ENCODE results near the gene ARHGEF7. TPM values are rescaled to one million over a fixed set of nuclear protein-coding genes. Genes with fewer than 3 reads are reported as not detected.

Gene ARHGEF7
- total RNA-seq, 4 donors from 2014 or later: 11.5 to 57.2 (median 36.5) TPM

- intact Hi-C loops (cut with DNase I): no loop called here
- no peaks in the 10 kb centered on the region for H3K4me1 ChIP-seq
- no peaks in the 10 kb centered on the region for H3K9me3 ChIP-seq
- peaks cover 5 to 98% (median 12%) of the 10 kb centered on the region in 3 donors for H3K36me3 ChIP-seq
- H3K4me3 ChIP-seq: no peak overlapping the region
- 90 to 96% methylated on average over 9 of the region's 9 CpGs for WGBS, 2 donors
- DNase-seq: no peak
- TF ChIP-seq CTCF (IDR thresholded peaks at IDR 0.05) (no peak), POLR2A (IDR thresholded peaks at IDR 0.05) (no peak)
- H3K27me3 ChIP-seq: no peaks in the 10 kb centered on the region
- H3K27ac ChIP-seq: no peak overlapping the region
Measured at GRCh38 chr13:111295886-111296285, 180.8 kb downstream of the ARHGEF7 start.

GRCh38 chr13:111296417-111296816, 181.3 kb downstream of the ARHGEF7 start:
- Histone ChIP-seq H3K9me3 (no peaks in the 10 kb centered on the region), H3K27me3 (no peaks in the 10 kb centered on the region), H3K36me3 (peaks cover 5 to 98% (median 8%) of the 10 kb centered on the region in 3 donors), H3K4me3 (no peak overlapping the region), H3K27ac (no peak overlapping the region), H3K4me1 (no peaks in the 10 kb centered on the region)
- no peak for DNase-seq
- TF ChIP-seq POLR2A (IDR thresholded peaks at IDR 0.05) (no peak), CTCF (IDR thresholded peaks at IDR 0.05) (no peak)
- 69 to 73% methylated on average over 5 to 6 of the region's 6 CpGs for WGBS, 2 donors
- intact Hi-C loops (cut with DNase I): no loop called here

- H3K27ac ChIP-seq: no peak overlapping the region
- H3K9me3 ChIP-seq: no peaks in the 10 kb centered on the region
- H3K27me3 ChIP-seq: no peaks in the 10 kb centered on the region
- intact Hi-C loops (cut with DNase I): no loop called here
- TF ChIP-seq CTCF (IDR thresholded peaks at IDR 0.05) (no peak), POLR2A (IDR thresholded peaks at IDR 0.05) (no peak)
- peaks cover 6 to 98% (median 26%) of the 10 kb centered on the region in 3 donors for H3K36me3 ChIP-seq
- 85 to 92% methylated on average over 8 to 12 of the region's 13 CpGs for WGBS, 2 donors
- H3K4me3 ChIP-seq: no peak overlapping the region
- no peak for DNase-seq
- H3K4me1 ChIP-seq: peaks cover 0 to 13% (median 0%) of the 10 kb centered on the region in 3 donors
Measured at GRCh38 chr13:111298214-111298975, 183.3 kb downstream of the ARHGEF7 start.

DNA sequence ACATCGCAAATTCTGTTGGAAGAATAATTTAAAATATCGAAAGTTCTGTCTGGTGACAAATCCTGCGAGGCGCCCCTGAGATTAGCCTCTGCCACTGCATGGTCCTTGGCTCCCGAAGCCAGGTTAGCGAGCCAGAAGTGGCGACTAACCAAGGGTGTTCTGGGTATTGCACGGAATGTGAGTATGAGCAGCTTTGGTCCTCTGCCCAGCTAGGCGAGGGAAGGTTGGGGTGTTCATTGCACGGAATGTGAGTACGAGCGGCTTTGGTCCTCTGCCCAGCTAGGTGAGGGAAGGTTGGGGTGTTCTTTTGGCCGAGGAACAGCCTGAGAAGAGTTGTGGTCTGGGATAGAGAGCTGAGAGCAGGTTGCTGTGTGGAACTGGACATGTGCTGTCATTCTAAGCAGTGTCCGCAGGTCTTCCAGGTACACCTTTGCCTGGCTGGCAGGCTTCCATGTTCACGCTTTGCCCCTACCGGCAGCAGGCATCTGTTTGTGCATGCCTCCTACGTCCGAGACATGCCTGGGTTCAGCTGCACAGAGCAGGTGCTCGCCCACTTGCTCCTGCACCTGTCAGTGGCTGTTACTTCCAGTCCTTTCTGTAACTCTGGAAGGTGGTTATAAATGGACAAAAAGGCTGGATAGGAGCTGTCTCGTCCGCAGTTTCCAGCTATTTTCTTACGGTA, 187.1 kb downstream of the ARHGEF7 start:
- DNase-seq: no peak
- Histone ChIP-seq H3K27ac (no peak overlapping the region), H3K4me3 (no peak overlapping the region), H3K36me3 (peaks cover 14 to 98% (median 46%) of the 10 kb centered on the region in 3 donors), H3K9me3 (no peaks in the 10 kb centered on the region), H3K4me1 (peaks cover 0 to 13% (median 0%) of the 10 kb centered on the region in 3 donors), H3K27me3 (no peaks in the 10 kb centered on the region)
- WGBS, 2 donors: 54 to 80% methylated on average over 12 to 22 of the region's 22 CpGs
- intact Hi-C loops (cut with DNase I): no loop called here
- no peak for TF ChIP-seq POLR2A (IDR thresholded peaks at IDR 0.05)
- TF ChIP-seq CTCF (IDR thresholded peaks at IDR 0.05): no peak

- peaks cover 0 to 13% (median 0%) of the 10 kb centered on the region in 3 donors for H3K4me1 ChIP-seq
- WGBS, 2 donors: 90 to 98% methylated on average over 11 of the region's 11 CpGs
- no peak for TF ChIP-seq POLR2A (IDR thresholded peaks at IDR 0.05)
- TF ChIP-seq CTCF (IDR thresholded peaks at IDR 0.05): no peak
- no peaks in the 10 kb centered on the region for H3K27me3 ChIP-seq
- DNase-seq: no peak
- H3K36me3 ChIP-seq: peaks cover 14 to 99% (median 46%) of the 10 kb centered on the region in 3 donors
- H3K4me3 ChIP-seq: no peak overlapping the region
- no peaks in the 10 kb centered on the region for H3K9me3 ChIP-seq
- no peak overlapping the region for H3K27ac ChIP-seq
- intact Hi-C loops (cut with DNase I): no loop called here
Measured at GRCh38 chr13:111303559-111303958, 188.4 kb downstream of the ARHGEF7 start.
